K562 (cell line): ENCODE data around the gene AQP1. TPM values are rescaled to one million over a fixed set of nuclear protein-coding genes. Genes with fewer than 3 reads are reported as not detected.

Experiments used
- ADNP ChIP-seq: fragments of 200-800 bp; sonication (Bioruptor generic); IDR thresholded peaks from 2 replicates; pipeline ENCODE4 v1.6.1; 2016; ENCODE audit warnings: missing genetic modification characterization, missing compliant biosample characterization
- DACH1 ChIP-seq: fragments of 450-650 bp; IDR thresholded peaks from 2 replicates; pipeline ENCODE4 v1.6.1; 2018; ENCODE audit not compliant: partially characterized antibody
- EHMT2 ChIP-seq: fragments of 450-650 bp; IDR thresholded peaks from 2 replicates; pipeline ENCODE4 v1.6.1; 2018; ENCODE audit warnings: antibody characterized with exemption
- FOXP1 ChIP-seq: sonication (generic); formaldehyde crosslinking; IDR thresholded peaks from 2 replicates; pipeline ENCODE4 v1.8.0; 2022; ENCODE audit warnings: mild to moderate bottlenecking, missing genetic modification reagents
- FUS ChIP-seq: fragments of 200-400 bp; formaldehyde crosslinking; optimal IDR thresholded peaks from 2 replicates; pipeline ENCODE3; 2017; ENCODE audit warnings: low read depth, low read length
- PHTF2 ChIP-seq: fragments of 250-450 bp; sonication (Bioruptor Pico); IDR thresholded peaks from 2 replicates; pipeline ENCODE4 v1.5.0; 2021; ENCODE audit warnings: mild to moderate bottlenecking
- SAFB2 ChIP-seq: fragments of 200-400 bp; formaldehyde crosslinking; IDR thresholded peaks from 2 replicates; pipeline ENCODE4 v1.6.1; 2018; ENCODE audit warnings: borderline replicate concordance, low read length, low read depth, moderate library complexity; ENCODE audit not compliant: severe bottlenecking
- SNAPC5 ChIP-seq: fragments of 250-450 bp; sonication (Bioruptor Pico); IDR thresholded peaks from 2 replicates; pipeline ENCODE4 v1.8.0; 2021; ENCODE audit warnings: moderate library complexity, mild to moderate bottlenecking, inconsistent platforms
- TOE1 ChIP-seq, 2 experiments: fragments of 450-650 bp in 1 of 2; sonication (generic) in 1 of 2; formaldehyde crosslinking in 1 of 2; IDR thresholded peaks; 2 replicates each; pipeline versions ENCODE4 v1.7.1 to v1.8.0; 2016 to 2022; ENCODE audit warnings: borderline replicate concordance in 2 of 2, mild to moderate bottlenecking in 2 of 2, antibody characterized with exemption in 1 of 2, inconsistent platforms in 1 of 2, low read depth in 1 of 2, missing genetic modification reagents in 1 of 2, moderate library complexity in 1 of 2
- XRCC4 ChIP-seq: IDR thresholded peaks from one replicate; pipeline ENCODE4 v1.6.1; 2011; ENCODE audit not compliant: insufficient read depth, insufficient read length; ENCODE audit errors: extremely low read depth
- ZBTB1 ChIP-seq: sonication (generic); formaldehyde crosslinking; IDR thresholded peaks from 2 replicates; pipeline ENCODE4 v1.8.1; 2023; ENCODE audit warnings: missing genetic modification reagents, low read depth, mild to moderate bottlenecking, borderline replicate concordance
- ZNF282 ChIP-seq: sonication (generic); formaldehyde crosslinking; IDR thresholded peaks from 2 replicates; pipeline ENCODE4 v1.8.1; 2023; ENCODE audit warnings: missing genetic modification reagents
- ZNF609 ChIP-seq: sonication (generic); formaldehyde crosslinking; IDR thresholded peaks from 2 replicates; pipeline ENCODE4 v1.8.1; 2023; ENCODE audit warnings: missing genetic modification reagents, mild to moderate bottlenecking, borderline replicate concordance
- ZNF655 ChIP-seq: fragments of 250-450 bp; sonication (Bioruptor Pico); IDR thresholded peaks from 2 replicates; pipeline ENCODE4 v1.5.0; 2021
- polyA plus RNA-seq, 8 experiments: library from polyadenylated mRNA; depleted of rRNA in 4 of 8; stranded (reverse) in 5 of 8; unstranded in 3 of 8; fragments of >200 nt; fragmentation: Nextera tagmentation in 2 of 8; fragmentation: Illumina TruSeq in 1 of 8; extraction: Ambion mirVana in 2 of 8; extraction: Trizol in 1 of 8; gene quantifications; 2 replicates each; pipeline versions ENCODE4 v1.2.1 to v1.2.3, GENCODE V29; 2011 to 2014; ENCODE audit warnings: inconsistent platforms in 1 of 8, missing spikeins in 1 of 8
- total RNA-seq, 7 experiments: library from RNA; depleted of rRNA in 6 of 7; stranded (reverse); fragments of >200 nt in 6 of 7; fragmentation: Illumina TruSeq in 2 of 7; extraction: Trizol in 2 of 7; gene quantifications; 2 replicates each; pipeline versions ENCODE4 v1.2.1 to v1.2.3, GENCODE V29; 2011 to 2021; ENCODE audit warnings: low replicate concordance in 1 of 7

AQP1 gene
- total and polyA plus RNA-seq, 9 of the 15 experiments (the other 6 are each of a cell fraction or from before 2014, with no cell fraction given) = 0.18 to 12.6 (median 4.1) TPM

GRCh38 chr7:30915005-30915601, 3.5 kb downstream of the AQP1 start (continued):
- TF ChIP-seq PHTF2 (CRISPR knock-in tag) (no peak), FOXP1 (0 out of 2 replicates have a peak, but pooled peaks have one; percentile 41), FUS (no peak), ADNP (tag) (no peak), ZNF655 (CRISPR knock-in tag) (no peak), ZNF282 (CRISPR knock-in tag) (no peak), ZBTB1 (no peak), SNAPC5 (CRISPR knock-in tag) (no peak), ZNF609 (CRISPR knock-in tag) (no peak), XRCC4 (no peak), TOE1 (IDR thresholded peaks at IDR 0.05; ENCODE audit: borderline replicate concordance) (peak; percentile 71; the same call in 1 of the 2 replicates), TOE1 (CRISPR knock-in tag; IDR thresholded peaks at IDR 0.05; ENCODE audit: borderline replicate concordance, low read depth) (no peak), SAFB2 (no peak), DACH1 (peak; percentile 41), EHMT2 (no peak)
